Astrocyte (in vitro differentiated cells and primary cell): ENCODE data around the gene PELO. TPM values are rescaled to one million over a fixed set of nuclear protein-coding genes. Genes with fewer than 3 reads are reported as not detected.

Experiments used
- DNase-seq: peaks from one replicate; pipeline ENCODE4 v3.0.0-alpha.2; 2010; ENCODE audit warnings: low read depth
- FAIRE-seq: peaks from 2 replicates; lab custom pipeline; 2011; peaks lifted over from hg19 to GRCh38; lab: Jason Lieb, UNC
- H2AFZ ChIP-seq: 2 replicates; pipeline ENCODE4 v1.6.0; 2012; ENCODE audit warnings: low read depth, low read length, inconsistent platforms
- H3K27ac ChIP-seq: 2 replicates; pipeline ENCODE4 v1.5.1; 2011; ENCODE audit warnings: low read depth, low read length, inconsistent platforms
- H3K27me3 ChIP-seq: 2 replicates; pipeline ENCODE4 v1.6.0; 2011; ENCODE audit warnings: low read length, inconsistent platforms; ENCODE audit not compliant: insufficient read depth
- H3K36me3 ChIP-seq: 2 replicates; pipeline ENCODE4 v1.5.1; 2011; ENCODE audit warnings: low read length, inconsistent platforms; ENCODE audit not compliant: insufficient read depth
- H3K4me1 ChIP-seq: 2 replicates; pipeline ENCODE4 v1.5.1; 2011; ENCODE audit warnings: low read length, inconsistent platforms; ENCODE audit not compliant: insufficient read depth
- H3K4me2 ChIP-seq: 2 replicates; pipeline ENCODE4 v1.6.0; 2012; ENCODE audit warnings: low read length, inconsistent platforms
- H3K4me3 ChIP-seq: 2 replicates; pipeline ENCODE4 v1.5.1; 2011; ENCODE audit warnings: low read depth, mild to moderate bottlenecking, low read length, inconsistent platforms; ENCODE audit not compliant: insufficient read depth
- H3K79me2 ChIP-seq: 2 replicates; pipeline ENCODE4 v1.6.0; 2012; ENCODE audit warnings: mild to moderate bottlenecking, low read length, inconsistent platforms; ENCODE audit not compliant: insufficient read depth
- H3K9ac ChIP-seq: 2 replicates; pipeline ENCODE4 v1.6.0; 2012; ENCODE audit warnings: mild to moderate bottlenecking, low read length, inconsistent platforms
- H3K9me3 ChIP-seq: 2 replicates; pipeline ENCODE4 v1.5.1; 2012; ENCODE audit warnings: low read depth, mild to moderate bottlenecking, low read length, inconsistent platforms; ENCODE audit not compliant: insufficient read depth
- H4K20me1 ChIP-seq: 2 replicates; pipeline ENCODE4 v1.6.0; 2012; ENCODE audit warnings: low read length, inconsistent platforms; ENCODE audit not compliant: insufficient read depth
- H3K27ac Mint-ChIP-seq: one replicate; pipeline ENCODE4 v1.8.0; 2021; ENCODE audit warnings: mild to moderate bottlenecking, mixed read lengths; ENCODE audit not compliant: unreplicated experiment
- H3K27me3 Mint-ChIP-seq: one replicate; pipeline ENCODE4 v1.8.0; 2021; ENCODE audit warnings: low read depth, mixed read lengths; ENCODE audit not compliant: unreplicated experiment
- H3K36me3 Mint-ChIP-seq: one replicate; pipeline ENCODE4 v1.8.0; 2021; ENCODE audit warnings: low read depth, mixed read lengths; ENCODE audit not compliant: unreplicated experiment
- H3K4me1 Mint-ChIP-seq: one replicate; pipeline ENCODE4 v1.8.0; 2021; ENCODE audit warnings: low read depth, mixed read lengths; ENCODE audit not compliant: unreplicated experiment
- H3K4me3 Mint-ChIP-seq: one replicate; pipeline ENCODE4 v1.8.0; 2021; ENCODE audit warnings: mild to moderate bottlenecking, moderate library complexity, mixed read lengths; ENCODE audit not compliant: unreplicated experiment
- H3K9me3 Mint-ChIP-seq: one replicate; pipeline ENCODE4 v1.8.0; 2021; ENCODE audit warnings: mild to moderate bottlenecking, mixed read lengths; ENCODE audit not compliant: unreplicated experiment
- EZH2 ChIP-seq: IDR thresholded peaks from 2 replicates; pipeline ENCODE4 v1.6.1; 2012; ENCODE audit warnings: mild to moderate bottlenecking, low read length, inconsistent platforms; ENCODE audit not compliant: insufficient read depth
- total RNA-seq: library from RNA; stranded (reverse); gene quantifications from 2 replicates; pipeline ENCODE4 v1.2.1, GENCODE V29; 2021
- TF ChIP-seq, protein P1 (sequence below): IDR thresholded peaks from 2 replicates; pipeline ENCODE4 v1.5.1; 2011; ENCODE audit warnings: low read depth, mild to moderate bottlenecking, inconsistent platforms, low read length, moderate library complexity; ENCODE audit not compliant: insufficient read depth

PELO gene
- total RNA-seq, 1 donor from 2014 or later, result 75.8 TPM

DNA sequence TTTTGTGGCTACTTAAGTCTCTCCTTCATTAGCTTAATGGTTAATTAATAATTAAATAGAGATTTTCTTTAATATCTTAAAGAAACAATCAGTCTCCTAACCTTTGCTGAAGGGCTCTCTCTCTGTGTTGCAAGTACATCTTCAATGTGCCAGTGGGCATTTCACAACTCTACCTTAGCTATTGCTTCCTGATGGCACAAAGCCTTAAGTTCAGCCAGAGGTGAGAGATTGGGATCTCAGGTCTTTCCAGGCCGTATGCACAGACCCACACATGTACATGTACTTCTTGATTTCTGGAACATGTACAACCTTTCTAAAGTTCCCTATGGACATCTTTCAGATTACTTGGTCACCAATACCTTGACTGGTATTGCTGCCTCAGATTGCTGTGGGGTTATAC lies 8.9 kb upstream of the PELO start:
- no peaks in the 10 kb centered on the region for H3K9me3 Mint-ChIP-seq
- Histone ChIP-seq H4K20me1 (no peaks in the 10 kb centered on the region), H3K9ac (no peak overlapping the region), H2AFZ (no peak overlapping the region), H3K36me3 (no peaks in the 10 kb centered on the region), H3K79me2 (no peaks in the 10 kb centered on the region), H3K27me3 (no peaks in the 10 kb centered on the region), H3K4me2 (no peak overlapping the region), H3K4me3 (no peak overlapping the region), H3K9me3 (no peaks in the 10 kb centered on the region), H3K4me1 (no peaks in the 10 kb centered on the region), H3K27ac (no peak overlapping the region)
- H3K27ac Mint-ChIP-seq, result no peak overlapping the region
- no peak overlapping the region for H3K4me3 Mint-ChIP-seq
- DNase-seq (no peak), FAIRE-seq (no peak)
- TF ChIP-seq EZH2, result no peak
- TF ChIP-seq, protein P1, sequence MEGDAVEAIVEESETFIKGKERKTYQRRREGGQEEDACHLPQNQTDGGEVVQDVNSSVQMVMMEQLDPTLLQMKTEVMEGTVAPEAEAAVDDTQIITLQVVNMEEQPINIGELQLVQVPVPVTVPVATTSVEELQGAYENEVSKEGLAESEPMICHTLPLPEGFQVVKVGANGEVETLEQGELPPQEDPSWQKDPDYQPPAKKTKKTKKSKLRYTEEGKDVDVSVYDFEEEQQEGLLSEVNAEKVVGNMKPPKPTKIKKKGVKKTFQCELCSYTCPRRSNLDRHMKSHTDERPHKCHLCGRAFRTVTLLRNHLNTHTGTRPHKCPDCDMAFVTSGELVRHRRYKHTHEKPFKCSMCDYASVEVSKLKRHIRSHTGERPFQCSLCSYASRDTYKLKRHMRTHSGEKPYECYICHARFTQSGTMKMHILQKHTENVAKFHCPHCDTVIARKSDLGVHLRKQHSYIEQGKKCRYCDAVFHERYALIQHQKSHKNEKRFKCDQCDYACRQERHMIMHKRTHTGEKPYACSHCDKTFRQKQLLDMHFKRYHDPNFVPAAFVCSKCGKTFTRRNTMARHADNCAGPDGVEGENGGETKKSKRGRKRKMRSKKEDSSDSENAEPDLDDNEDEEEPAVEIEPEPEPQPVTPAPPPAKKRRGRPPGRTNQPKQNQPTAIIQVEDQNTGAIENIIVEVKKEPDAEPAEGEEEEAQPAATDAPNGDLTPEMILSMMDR, result no peak
- H3K27me3 Mint-ChIP-seq, result no peaks in the 10 kb centered on the region
- peaks cover 2% of the 10 kb centered on the region for H3K36me3 Mint-ChIP-seq
- peaks cover 3% of the 10 kb centered on the region for H3K4me1 Mint-ChIP-seq

DNA sequence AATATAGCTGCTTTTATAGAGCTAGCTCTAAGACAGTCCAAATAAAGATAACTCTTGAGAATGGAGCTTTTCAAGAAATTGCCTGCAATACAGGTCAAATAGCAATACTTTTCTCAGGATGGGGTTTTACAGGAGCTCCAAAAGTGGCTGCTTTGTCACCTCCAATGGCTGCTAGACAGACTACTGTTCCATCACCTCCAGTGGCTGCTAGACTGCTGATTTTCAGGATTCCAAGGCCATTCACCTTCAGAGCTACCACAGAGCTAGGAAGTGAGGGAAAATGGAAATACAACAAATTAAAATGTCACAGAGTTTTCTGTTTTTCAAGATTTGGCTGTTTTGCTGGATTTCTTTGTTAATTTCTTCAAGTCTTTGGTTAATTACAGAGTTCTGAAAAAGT lies 8.5 kb upstream of the PELO start:
- Mint-ChIP-seq H3K27me3 (no peaks in the 10 kb centered on the region), H3K9me3 (no peaks in the 10 kb centered on the region), H3K27ac (no peak overlapping the region), H3K36me3 (peaks cover 2% of the 10 kb centered on the region), H3K4me3 (no peak overlapping the region), H3K4me1 (peaks cover 3% of the 10 kb centered on the region)
- Histone ChIP-seq H3K4me2 (no peak overlapping the region), H3K9me3 (no peaks in the 10 kb centered on the region), H3K9ac (no peak overlapping the region), H3K79me2 (no peaks in the 10 kb centered on the region), H3K27ac (no peak overlapping the region), H3K36me3 (no peaks in the 10 kb centered on the region), H3K4me3 (no peak overlapping the region), H2AFZ (no peak overlapping the region), H3K27me3 (no peaks in the 10 kb centered on the region), H3K4me1 (no peaks in the 10 kb centered on the region), H4K20me1 (no peaks in the 10 kb centered on the region)
- DNase-seq (no peak), FAIRE-seq (no peak)
- TF ChIP-seq, protein P1, result no peak
- no peak for TF ChIP-seq EZH2

GRCh38 chr5:52783226-52783959 lies 4.3 kb upstream of the PELO start:
- Mint-ChIP-seq H3K36me3 (peaks cover 2% of the 10 kb centered on the region), H3K27me3 (no peaks in the 10 kb centered on the region), H3K9me3 (no peaks in the 10 kb centered on the region), H3K4me3 (no peak overlapping the region), H3K27ac (no peak overlapping the region), H3K4me1 (peaks cover 8% of the 10 kb centered on the region)
- no peak overlapping the region for H3K4me3 ChIP-seq
- H2AFZ ChIP-seq, result no peak overlapping the region
- H4K20me1 ChIP-seq, result no peaks in the 10 kb centered on the region
- H3K9me3 ChIP-seq, result no peaks in the 10 kb centered on the region
- no peaks in the 10 kb centered on the region for H3K79me2 ChIP-seq
- H3K27ac ChIP-seq, result no peak overlapping the region
- H3K4me1 ChIP-seq, result peaks cover 7% of the 10 kb centered on the region
- H3K36me3 ChIP-seq, result no peaks in the 10 kb centered on the region
- H3K27me3 ChIP-seq, result no peaks in the 10 kb centered on the region
- DNase-seq, result no peak
- no peak for FAIRE-seq
- TF ChIP-seq EZH2, result no peak
- TF ChIP-seq, protein P1, result no peak
- H3K9ac ChIP-seq, result no peak overlapping the region
- H3K4me2 ChIP-seq, result no peak overlapping the region
